ENCODE data around the gene FLOT2.
A peak's percentile ranks its signal among the peaks of the same experiment; 100 is the strongest.
"Not testable (repeated sequence)": the region's sequence is repeated elsewhere in the genome, so short reads cannot be mapped to it uniquely, and the experiment has no call there.

The FLOT2 gene

DNA sequence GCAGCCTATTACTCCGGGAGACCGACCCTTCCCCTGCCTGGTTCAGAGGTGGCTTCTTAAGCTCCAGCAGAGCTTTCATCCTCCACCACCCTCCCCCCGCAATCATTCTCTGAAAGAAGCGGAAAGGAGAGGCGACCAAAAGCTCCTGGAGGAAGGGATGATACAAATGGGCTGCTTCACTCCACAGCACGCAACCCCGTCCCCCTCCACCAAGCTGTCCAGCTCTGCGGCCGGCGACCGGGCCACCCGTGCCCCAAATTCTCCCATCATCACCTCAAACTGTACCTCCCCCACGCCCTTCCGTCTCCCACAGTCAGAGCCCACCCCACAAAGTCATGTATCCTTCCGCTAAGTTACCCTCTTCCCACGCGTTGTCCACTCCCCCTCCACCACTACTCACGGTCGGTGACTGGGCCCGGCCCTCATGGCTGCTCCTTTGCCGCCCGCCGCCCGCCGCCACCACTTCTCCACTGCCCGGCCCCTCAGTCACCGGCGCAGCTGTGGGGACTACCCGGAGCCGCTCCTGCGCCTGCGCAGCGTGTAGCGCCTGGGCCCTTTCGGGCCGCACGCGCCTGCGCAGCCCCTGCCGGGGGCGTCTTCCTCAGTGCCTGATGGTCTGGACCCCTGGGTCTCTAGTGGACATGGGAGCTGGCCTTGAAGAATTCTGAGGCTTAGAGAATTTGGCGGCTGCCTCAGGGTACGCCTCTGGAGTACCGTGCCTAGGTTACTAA is 55.1 kb downstream of the FLOT2 start, which contains the start of gene FAM222B:
Gene FAM222B (minus strand): TSS at position 509 of the 731 bp plus-strand sequence. CDS start 76,123 bp downstream, outside the sequence.
- DNase-seq, result peak; percentile 67

DNA sequence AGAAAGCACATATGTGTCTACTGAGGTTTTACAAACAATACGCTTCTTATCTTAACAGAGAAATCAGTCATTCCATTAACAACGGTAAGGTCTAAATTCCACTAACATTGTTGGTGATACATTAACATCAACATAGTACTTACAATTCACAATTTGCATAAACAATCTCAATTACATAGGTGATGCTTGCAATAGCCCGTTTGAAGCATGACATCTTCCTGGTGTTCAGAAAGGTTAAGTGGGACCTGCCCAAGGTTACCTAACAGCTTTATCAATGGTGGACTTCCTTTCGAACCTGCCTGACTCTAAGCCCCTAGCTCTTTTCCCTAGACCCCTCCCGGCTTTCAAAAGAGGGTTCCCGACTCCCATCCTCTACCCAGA is 55.6 kb downstream of the FLOT2 start:
- no peak for DNase-seq

DNA sequence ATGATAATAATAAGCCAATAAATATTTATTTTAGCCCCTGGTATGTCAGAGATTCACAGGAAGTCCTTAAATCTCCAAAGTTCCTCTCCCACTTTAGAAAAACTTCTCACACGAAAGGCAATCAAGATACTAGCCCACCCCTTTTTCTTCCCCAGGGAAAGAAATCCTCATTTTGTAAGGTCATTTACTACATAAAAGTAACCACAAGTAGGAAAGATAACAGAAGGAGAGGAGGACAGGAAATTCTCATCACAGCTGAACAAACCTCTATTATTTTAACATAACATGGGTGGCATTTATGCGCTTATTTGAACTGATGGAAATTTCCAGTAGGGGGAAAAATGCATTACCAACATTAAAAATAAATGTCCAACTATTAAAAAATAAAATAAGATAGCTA is 58.3 kb downstream of the FLOT2 start:
- no peak for DNase-seq

DNA sequence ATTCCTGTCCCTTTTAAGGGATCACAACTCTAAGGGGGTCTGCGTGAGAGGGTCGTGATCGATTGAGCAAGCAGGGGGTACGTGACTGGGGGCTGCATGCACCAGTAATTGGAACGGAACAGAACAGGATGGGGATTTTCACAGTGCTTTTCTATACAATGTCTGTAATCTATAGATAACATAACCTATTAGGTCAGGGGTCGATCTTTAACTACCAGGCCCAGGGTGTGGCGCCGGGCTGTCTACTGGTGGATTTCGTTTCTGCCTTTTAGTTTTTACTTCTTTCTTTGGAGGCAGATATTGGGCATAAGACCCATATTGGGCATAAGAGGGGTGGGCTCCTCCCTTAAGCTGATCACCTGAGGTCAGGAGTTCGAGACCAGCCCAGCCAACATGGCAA is 61.0 kb downstream of the FLOT2 start:
- not testable (repeated sequence) for DNase-seq

DNA sequence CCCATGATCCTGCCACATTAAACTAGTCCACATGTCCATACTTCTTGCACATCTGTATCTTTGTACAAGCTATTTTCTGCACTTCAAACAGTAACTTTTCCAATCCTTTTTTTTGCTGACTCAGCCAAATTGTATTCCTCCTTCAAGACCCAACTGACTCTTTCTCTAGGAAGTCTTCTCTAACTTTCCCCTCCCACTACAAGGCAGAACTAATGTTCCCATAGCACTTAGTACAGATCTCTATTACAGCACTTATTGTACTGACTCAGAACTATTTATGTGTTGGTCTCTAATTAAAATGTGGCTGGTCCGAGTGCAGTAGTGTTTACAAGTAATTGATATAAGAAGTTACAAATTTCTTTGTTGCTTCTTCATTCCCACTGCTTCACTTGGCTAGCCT is 63.1 kb downstream of the FLOT2 start:
- no peak for DNase-seq
